GM21423 (cell line): ENCODE results near the gene SOX21.
A peak's percentile ranks its signal among the peaks of the same experiment; 100 is the strongest.
"Not testable (repeated sequence)": the region's sequence is repeated elsewhere in the genome, so short reads cannot be mapped to it uniquely, and the experiment has no call there.

ENCODE experiments used
- ATAC-seq: cut with Tn5 transposase; IDR thresholded peaks from one replicate; pipeline ENCODE4 v1.9.1; 2021; ENCODE audit warnings: mild to moderate bottlenecking, moderate library complexity; ENCODE audit not compliant: unreplicated experiment

SOX21 gene

GRCh38 chr13:94712287-94712811 is at the start of gene SOX21:
Gene SOX21, minus strand, starts transcription at chr13:94712545. Its CDS starts 496 bp downstream, at chr13:94712049.
- no peak for ATAC-seq

GRCh38 chr13:94761407-94761806 is 49.1 kb upstream of the SOX21 start:
- ATAC-seq, result no peak

GRCh38 chr13:94759120-94759728 is 46.9 kb upstream of the SOX21 start:
- ATAC-seq, result no peak

- ATAC-seq, result no peak
Measured at GRCh38 chr13:94758436-94758960, 46.2 kb upstream of the SOX21 start.

- ATAC-seq, result no peak
Measured at GRCh38 chr13:94753327-94753726, 41.0 kb upstream of the SOX21 start.

- ATAC-seq, result no peak
Measured at GRCh38 chr13:94749162-94749561, 36.8 kb upstream of the SOX21 start.

GRCh38 chr13:94739235-94739634 is 26.9 kb upstream of the SOX21 start:
- no peak for ATAC-seq

- no peak for ATAC-seq
Measured at GRCh38 chr13:94731028-94731427, 18.7 kb upstream of the SOX21 start.

GRCh38 chr13:94729941-94730340 is 17.6 kb upstream of the SOX21 start:
- ATAC-seq, result not testable (repeated sequence)

GRCh38 chr13:94726425-94726824 is 14.1 kb upstream of the SOX21 start:
- no peak for ATAC-seq

- no peak for ATAC-seq
Measured at GRCh38 chr13:94722609-94723345, 10.4 kb upstream of the SOX21 start.

- not testable (repeated sequence) for ATAC-seq
Measured at GRCh38 chr13:94718697-94719096, 6.4 kb upstream of the SOX21 start.

GRCh38 chr13:94717916-94718315 is 5.6 kb upstream of the SOX21 start:
- ATAC-seq, result no peak

- ATAC-seq, result no peak
Measured at GRCh38 chr13:94716016-94716415, 3.7 kb upstream of the SOX21 start.

- ATAC-seq, result no peak
Measured at GRCh38 chr13:94713561-94714182, 1.3 kb upstream of the SOX21 start.

GRCh38 chr13:94712812-94713560 is 641 bp upstream of the SOX21 start:
- ATAC-seq, result no peak

- no peak for ATAC-seq
Measured at GRCh38 chr13:94711561-94712286, 621 bp downstream of the SOX21 start.

- ATAC-seq, result peak; percentile 55
Measured at GRCh38 chr13:94710881-94711560, 1.3 kb downstream of the SOX21 start.

GRCh38 chr13:94710065-94710781 is 2.1 kb downstream of the SOX21 start:
- no peak for ATAC-seq
